Measurements from ENCODE around the gene PHGDH. TPM values are rescaled to one million over a fixed set of nuclear protein-coding genes. Genes with fewer than 3 reads are reported as not detected.

PHGDH gene
- total RNA-seq, 1 donor from 2014 or later = 217 TPM

DNA sequence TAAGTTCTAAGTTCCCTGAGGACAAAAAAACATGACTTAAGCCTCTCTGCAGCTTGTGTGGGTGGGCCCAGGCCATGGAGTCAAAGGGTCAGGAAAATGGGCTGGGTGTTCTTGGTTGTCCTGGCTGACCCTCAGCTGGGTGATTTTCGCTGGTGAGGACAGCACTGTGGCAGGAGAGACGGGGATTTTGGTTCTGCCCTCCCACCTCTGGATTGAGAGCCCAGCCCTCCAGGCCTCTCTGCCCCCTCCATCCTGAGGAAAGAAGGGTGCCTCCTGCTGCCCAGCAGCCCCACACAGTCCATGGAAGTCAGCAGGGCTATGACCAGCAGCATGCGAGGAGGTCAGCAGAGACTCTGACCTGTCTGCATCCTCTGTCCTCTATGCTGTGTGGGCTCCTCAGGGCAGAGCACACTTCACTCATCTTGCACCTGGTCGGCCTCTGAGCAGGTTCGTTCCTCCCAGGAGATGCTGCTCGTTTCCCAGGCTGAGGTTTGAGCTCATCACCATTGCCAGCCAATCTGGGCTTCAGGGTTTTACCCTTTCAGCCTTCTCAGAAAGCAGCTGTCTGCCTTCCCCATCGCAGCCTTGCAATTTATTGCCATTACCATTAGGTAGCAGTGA is 26.5 kb downstream of the PHGDH start:
- Mint-ChIP-seq H3K36me3 (peaks cover 18% of the 10 kb centered on the region), H3K4me3 (no peak overlapping the region), H3K27me3 (no peaks in the 10 kb centered on the region), H3K27ac (peak overlapping the region; percentile 34), H3K4me1 (ENCODE audit: unreplicated experiment) (peaks cover 10% of the 10 kb centered on the region), H3K9me3 (no peaks in the 10 kb centered on the region)
- no peak for DNase-seq (ENCODE audit: extremely low spot score, unreplicated experiment)
- no peak for TF ChIP-seq CTCF (conservative IDR thresholded peaks at IDR 0.05)

DNA sequence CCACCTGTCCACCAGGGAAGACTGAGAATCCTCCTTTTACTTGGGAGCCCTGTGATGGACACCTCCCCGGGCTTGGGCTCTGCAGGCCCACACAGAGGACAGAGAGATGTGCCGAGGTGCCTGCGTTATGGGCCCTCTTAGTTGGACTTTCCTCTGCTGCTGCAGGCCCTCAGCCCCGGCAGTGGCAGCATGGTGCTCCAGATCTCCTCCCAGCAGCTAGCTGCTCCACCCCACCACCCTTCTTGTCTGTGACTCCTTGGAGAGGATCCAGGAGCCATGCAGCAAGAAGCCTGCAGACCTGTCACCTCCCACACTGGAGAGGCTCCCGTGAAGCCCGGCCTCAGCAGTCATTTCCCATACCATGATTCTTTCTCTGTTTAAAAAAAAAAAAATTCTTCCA is 27.4 kb downstream of the PHGDH start:
- no peaks in the 10 kb centered on the region for H3K9me3 Mint-ChIP-seq
- H3K27ac Mint-ChIP-seq = no peak overlapping the region
- peaks cover 24% of the 10 kb centered on the region for H3K36me3 Mint-ChIP-seq
- no peak overlapping the region for H3K4me3 Mint-ChIP-seq
- no peak for TF ChIP-seq CTCF (conservative IDR thresholded peaks at IDR 0.05)
- peaks cover 16% of the 10 kb centered on the region for H3K4me1 Mint-ChIP-seq (ENCODE audit: unreplicated experiment)
- H3K27me3 Mint-ChIP-seq = no peaks in the 10 kb centered on the region
- DNase-seq (ENCODE audit: extremely low spot score, unreplicated experiment) = no peak

- no peak for TF ChIP-seq CTCF (conservative IDR thresholded peaks at IDR 0.05)
- no peak overlapping the region for H3K27ac Mint-ChIP-seq
- H3K27me3 Mint-ChIP-seq = no peaks in the 10 kb centered on the region
- no peak for DNase-seq (ENCODE audit: extremely low spot score, unreplicated experiment)
- H3K36me3 Mint-ChIP-seq = peaks cover 24% of the 10 kb centered on the region
- peaks cover 20% of the 10 kb centered on the region for H3K4me1 Mint-ChIP-seq (ENCODE audit: unreplicated experiment)
- no peak overlapping the region for H3K4me3 Mint-ChIP-seq
- no peaks in the 10 kb centered on the region for H3K9me3 Mint-ChIP-seq
These were observed 28.5 kb downstream of the PHGDH start for GRCh38 chr1:119740261-119740660.

GRCh38 chr1:119740896-119741780 is 29.4 kb downstream of the PHGDH start:
- Mint-ChIP-seq H3K27me3 (no peaks in the 10 kb centered on the region), H3K4me3 (no peak overlapping the region), H3K9me3 (no peaks in the 10 kb centered on the region), H3K36me3 (peaks cover 23% of the 10 kb centered on the region), H3K27ac (no peak overlapping the region), H3K4me1 (ENCODE audit: unreplicated experiment) (peaks cover 23% of the 10 kb centered on the region)
- TF ChIP-seq CTCF (conservative IDR thresholded peaks at IDR 0.05) = no peak
- DNase-seq (ENCODE audit: extremely low spot score, unreplicated experiment) = peak; percentile 61

DNA sequence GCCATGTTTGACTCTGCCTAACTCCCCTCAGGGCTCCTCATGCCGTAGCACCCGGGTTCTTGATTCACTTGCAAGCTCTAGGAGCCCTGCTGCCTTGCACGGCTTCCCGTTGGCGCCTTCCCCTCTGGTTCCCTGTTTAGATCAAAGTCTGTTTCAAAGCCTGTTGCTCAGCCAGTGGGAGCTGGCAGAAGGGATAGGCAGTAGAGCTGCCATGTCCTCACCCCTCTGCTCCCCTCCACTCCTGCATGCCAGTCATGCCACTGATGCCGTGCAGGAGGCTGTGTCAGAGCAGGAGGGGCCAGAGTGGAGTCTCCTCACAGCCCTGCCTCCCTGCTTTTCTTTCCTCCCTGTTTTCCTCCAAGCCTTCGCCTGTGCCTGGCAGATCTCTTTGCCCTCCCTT is 30.5 kb downstream of the PHGDH start:
- peaks cover 16% of the 10 kb centered on the region for H3K36me3 Mint-ChIP-seq
- TF ChIP-seq CTCF (conservative IDR thresholded peaks at IDR 0.05) = no peak
- no peak for DNase-seq (ENCODE audit: extremely low spot score, unreplicated experiment)
- H3K4me3 Mint-ChIP-seq = no peak overlapping the region
- H3K9me3 Mint-ChIP-seq = no peaks in the 10 kb centered on the region
- H3K4me1 Mint-ChIP-seq (ENCODE audit: unreplicated experiment) = peaks cover 19% of the 10 kb centered on the region
- H3K27ac Mint-ChIP-seq = no peak overlapping the region
- no peaks in the 10 kb centered on the region for H3K27me3 Mint-ChIP-seq
